Measurements from ENCODE around the gene TSPEAR.
"Not testable (repeated sequence)": the region's sequence is repeated elsewhere in the genome, so short reads cannot be mapped to it uniquely, and the experiment has no call there.

Gene TSPEAR

DNA sequence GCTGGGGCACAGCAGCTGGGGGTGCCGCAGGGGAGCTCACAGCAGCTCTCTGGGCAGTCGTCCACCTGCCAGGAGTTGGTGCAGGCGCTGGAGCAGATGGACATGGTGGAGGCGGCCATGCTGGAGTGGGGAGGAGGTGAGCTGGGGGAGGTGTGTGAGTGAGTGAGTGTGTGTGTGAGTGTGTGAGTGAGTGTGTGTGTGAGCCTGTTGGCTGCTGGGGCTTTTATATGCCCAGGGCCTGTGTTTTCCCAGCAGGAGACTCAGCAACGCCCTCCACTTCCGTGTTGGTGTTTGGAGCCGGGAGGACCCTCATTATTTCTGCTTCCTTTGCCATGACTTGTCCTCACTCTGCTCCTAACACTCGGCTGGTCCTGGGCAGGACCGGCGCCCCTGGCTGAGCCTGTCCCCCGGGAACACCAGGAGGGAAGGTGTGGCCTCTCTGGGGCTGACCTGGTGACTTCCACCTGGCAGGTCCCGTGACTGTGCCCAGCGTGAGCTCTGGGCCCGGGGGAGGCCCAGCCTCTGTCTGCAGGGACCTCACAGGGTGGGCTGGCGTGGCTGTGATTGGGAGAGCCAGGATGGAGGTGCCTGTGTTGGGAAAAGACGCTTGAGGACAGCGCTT lies 159.9 kb downstream of the TSPEAR start, which contains the start of gene KRTAP10-2:
KRTAP10-2 (minus strand) TSS at position 166 of the 622 bp plus-strand sequence; CDS start at position 119, 47 bp downstream.
- H3K4me2 ChIP-seq (ENCODE audit: low read length) = no peak within 1 kb of the TSS
- H3K9me2 ChIP-seq (ENCODE audit: low read depth, low read length) = no peaks in the 10 kb centered on the region
- H4K20me1 ChIP-seq (ENCODE audit: insufficient read depth, low read length) = no peaks in the 10 kb centered on the region
- no peak within 1 kb of the TSS for H3K9ac ChIP-seq (ENCODE audit: low read length)
- no peaks in the 10 kb centered on the region for H3K79me2 ChIP-seq (ENCODE audit: insufficient read depth, low read length)
- no peak within 1 kb of the TSS for H3K27ac ChIP-seq (ENCODE audit: low read depth, low read length, poor library complexity, severe bottlenecking)
- H3F3A ChIP-seq (ENCODE audit: insufficient read depth, low read length) = no peaks in the 10 kb centered on the region
- peaks cover 8% of the 10 kb centered on the region for H3K9me3 ChIP-seq (ENCODE audit: low read length)
- no peak within 1 kb of the TSS for H2AFZ ChIP-seq (ENCODE audit: low read length)
- no peaks in the 10 kb centered on the region for H3K36me3 ChIP-seq (ENCODE audit: insufficient read depth, low read length)
- H3K4me1 ChIP-seq (ENCODE audit: insufficient read depth, low read length, severe bottlenecking) = no peaks in the 10 kb centered on the region
- TF ChIP-seq, protein P1, sequence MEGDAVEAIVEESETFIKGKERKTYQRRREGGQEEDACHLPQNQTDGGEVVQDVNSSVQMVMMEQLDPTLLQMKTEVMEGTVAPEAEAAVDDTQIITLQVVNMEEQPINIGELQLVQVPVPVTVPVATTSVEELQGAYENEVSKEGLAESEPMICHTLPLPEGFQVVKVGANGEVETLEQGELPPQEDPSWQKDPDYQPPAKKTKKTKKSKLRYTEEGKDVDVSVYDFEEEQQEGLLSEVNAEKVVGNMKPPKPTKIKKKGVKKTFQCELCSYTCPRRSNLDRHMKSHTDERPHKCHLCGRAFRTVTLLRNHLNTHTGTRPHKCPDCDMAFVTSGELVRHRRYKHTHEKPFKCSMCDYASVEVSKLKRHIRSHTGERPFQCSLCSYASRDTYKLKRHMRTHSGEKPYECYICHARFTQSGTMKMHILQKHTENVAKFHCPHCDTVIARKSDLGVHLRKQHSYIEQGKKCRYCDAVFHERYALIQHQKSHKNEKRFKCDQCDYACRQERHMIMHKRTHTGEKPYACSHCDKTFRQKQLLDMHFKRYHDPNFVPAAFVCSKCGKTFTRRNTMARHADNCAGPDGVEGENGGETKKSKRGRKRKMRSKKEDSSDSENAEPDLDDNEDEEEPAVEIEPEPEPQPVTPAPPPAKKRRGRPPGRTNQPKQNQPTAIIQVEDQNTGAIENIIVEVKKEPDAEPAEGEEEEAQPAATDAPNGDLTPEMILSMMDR (IDR thresholded peaks at IDR 0.05; ENCODE audit: low read length) = no peak
- H3K4me3 ChIP-seq (ENCODE audit: low read depth, low read length, poor library complexity, severe bottlenecking) = no peak within 1 kb of the TSS
- peaks cover 6% of the 10 kb centered on the region; the same call in 1 of the 2 replicates for H3K27me3 ChIP-seq (ENCODE audit: insufficient read depth, low read length)

DNA sequence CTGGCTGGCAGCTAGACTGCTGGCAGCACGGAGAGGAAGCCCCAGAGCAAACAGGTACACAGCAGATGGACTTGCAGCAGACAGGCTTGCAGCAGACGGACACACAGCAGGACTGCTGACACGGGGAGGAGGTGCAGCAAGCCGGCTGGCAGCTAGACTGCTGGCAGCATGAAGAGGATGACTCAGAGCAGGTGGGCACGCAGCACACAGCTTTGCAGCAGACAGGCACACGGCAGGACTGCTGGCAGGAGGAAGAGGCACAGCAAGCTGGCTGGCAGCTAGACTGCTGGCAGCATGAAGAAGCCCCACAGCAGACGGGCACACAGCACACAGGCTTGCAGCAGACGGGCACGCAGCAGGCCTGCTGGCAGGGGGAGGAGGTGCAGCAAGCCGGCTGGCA lies 160.6 kb downstream of the TSPEAR start:
- no peak overlapping the region for H3K4me3 ChIP-seq (ENCODE audit: low read depth, low read length, poor library complexity, severe bottlenecking)
- no peak overlapping the region for H3K9ac ChIP-seq (ENCODE audit: low read length)
- no peaks in the 10 kb centered on the region for H3K36me3 ChIP-seq (ENCODE audit: insufficient read depth, low read length)
- H3K9me3 ChIP-seq (ENCODE audit: low read length) = peaks cover 8% of the 10 kb centered on the region
- peaks cover 6% of the 10 kb centered on the region; the same call in 1 of the 2 replicates for H3K27me3 ChIP-seq (ENCODE audit: insufficient read depth, low read length)
- H3K27ac ChIP-seq (ENCODE audit: low read depth, low read length, poor library complexity, severe bottlenecking) = no peak overlapping the region
- no peaks in the 10 kb centered on the region for H3K9me2 ChIP-seq (ENCODE audit: low read depth, low read length)
- H2AFZ ChIP-seq (ENCODE audit: low read length) = no peak overlapping the region
- no peak overlapping the region for H3K4me2 ChIP-seq (ENCODE audit: low read length)
- H4K20me1 ChIP-seq (ENCODE audit: insufficient read depth, low read length) = no peaks in the 10 kb centered on the region
- no peaks in the 10 kb centered on the region for H3K4me1 ChIP-seq (ENCODE audit: insufficient read depth, low read length, severe bottlenecking)
- no peaks in the 10 kb centered on the region for H3F3A ChIP-seq (ENCODE audit: insufficient read depth, low read length)
- TF ChIP-seq EZH2 (IDR thresholded peaks at IDR 0.05; ENCODE audit: borderline replicate concordance, low read length) = no peak
- TF ChIP-seq, protein P1 (IDR thresholded peaks at IDR 0.05; ENCODE audit: low read length) = no peak
- no peaks in the 10 kb centered on the region for H3K79me2 ChIP-seq (ENCODE audit: insufficient read depth, low read length)

GRCh38 chr21:44550285-44550684 lies 161.1 kb downstream of the TSPEAR start:
- H2AFZ ChIP-seq (ENCODE audit: low read length); H4K20me1 ChIP-seq (ENCODE audit: insufficient read depth, low read length); H3K9me3 ChIP-seq (ENCODE audit: low read length); H3K9ac ChIP-seq (ENCODE audit: low read length); H3K36me3 ChIP-seq (ENCODE audit: insufficient read depth, low read length); H3K4me3 ChIP-seq (ENCODE audit: low read depth, low read length, poor library complexity, severe bottlenecking); H3F3A ChIP-seq (ENCODE audit: insufficient read depth, low read length); H3K9me2 ChIP-seq (ENCODE audit: low read depth, low read length); H3K27ac ChIP-seq (ENCODE audit: low read depth, low read length, poor library complexity, severe bottlenecking); H3K4me1 ChIP-seq (ENCODE audit: insufficient read depth, low read length, severe bottlenecking); H3K4me2 ChIP-seq (ENCODE audit: low read length); H3K27me3 ChIP-seq (ENCODE audit: insufficient read depth, low read length); H3K79me2 ChIP-seq (ENCODE audit: insufficient read depth, low read length): not testable (repeated sequence)
